GM18870 (cell line): ENCODE data around the gene SAMD4A.

Experiments used
- ATAC-seq: cut with Tn5 transposase; IDR thresholded peaks from one replicate; pipeline ENCODE4 v1.9.1; 2021; ENCODE audit warnings: moderate library complexity; ENCODE audit not compliant: unreplicated experiment

SAMD4A gene

DNA sequence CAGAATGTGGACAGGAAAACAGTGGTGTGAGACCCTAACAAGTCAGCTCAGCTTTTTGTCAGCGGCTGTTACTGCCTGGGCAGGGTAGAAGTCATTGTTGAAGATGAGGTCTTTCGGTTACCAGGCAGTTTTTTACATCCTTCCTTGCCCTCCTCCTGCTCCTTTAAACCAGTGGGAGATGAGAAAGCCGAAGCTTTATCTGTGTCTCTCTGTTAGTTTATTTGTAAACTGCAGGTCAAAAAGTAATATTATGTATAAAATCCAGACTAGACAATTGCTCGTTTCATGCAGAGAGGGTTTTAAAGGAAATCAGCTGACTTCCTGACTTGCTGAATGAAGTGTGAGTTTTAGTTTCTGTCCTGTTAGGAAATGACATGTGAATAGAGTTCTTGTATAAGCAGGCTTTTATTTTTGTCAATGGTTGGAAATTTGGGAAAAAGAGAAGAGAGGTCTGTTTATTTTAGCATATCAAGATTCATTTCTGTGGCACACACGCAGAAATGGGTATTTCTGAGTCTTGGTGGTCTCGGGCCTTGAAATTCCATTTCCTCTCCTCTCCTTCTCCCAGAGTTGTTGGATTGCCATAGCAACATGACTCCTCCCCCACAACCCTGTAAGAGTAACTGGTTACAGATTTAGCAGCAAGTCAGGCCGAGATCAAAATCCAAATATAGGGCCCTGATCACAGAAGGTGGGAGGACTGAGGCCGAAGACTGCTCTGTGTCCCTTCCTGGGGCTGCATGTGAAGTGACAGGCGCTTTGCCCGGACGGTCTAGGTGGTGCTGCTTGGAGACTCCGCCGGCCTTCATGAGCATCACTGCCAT, 60.8 kb downstream of the SAMD4A start:
- no peak for ATAC-seq

GRCh38 chr14:54629183-54629582, 62.3 kb downstream of the SAMD4A start:
- ATAC-seq, result no peak

DNA sequence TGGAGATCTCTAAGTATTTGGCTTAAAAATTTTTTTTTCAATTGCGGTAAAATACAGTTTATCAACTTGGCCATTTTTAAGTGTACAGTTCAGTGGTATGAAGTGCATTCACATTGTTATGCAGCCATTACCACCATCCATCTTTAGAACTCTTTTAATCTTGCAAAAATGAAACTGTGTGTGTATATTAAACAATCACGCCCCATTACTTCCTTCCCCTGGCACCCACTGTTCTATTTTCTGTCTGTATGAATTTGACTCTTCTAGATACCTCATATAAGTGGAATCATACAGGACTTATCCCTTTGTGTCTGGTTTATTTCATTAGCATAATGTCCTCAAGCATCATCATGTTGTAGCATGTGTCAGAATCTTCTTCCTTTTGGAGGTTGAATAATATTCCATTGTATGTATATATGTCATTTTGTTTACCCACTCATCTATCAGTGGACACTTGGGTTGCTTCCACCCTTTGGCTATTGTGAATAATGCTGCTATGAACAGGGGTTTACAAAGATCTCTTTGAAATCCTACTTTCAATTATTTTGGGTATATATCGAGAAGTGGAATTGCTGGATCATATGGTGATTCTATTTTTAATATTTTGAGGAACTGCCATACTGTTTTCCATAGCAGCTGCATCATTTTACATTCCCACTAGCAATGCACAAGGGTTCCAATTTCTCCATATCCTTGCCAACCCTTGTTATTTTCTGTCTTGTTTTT, 62.9 kb downstream of the SAMD4A start:
- no peak for ATAC-seq

GRCh38 chr14:54631016-54631415, 64.1 kb downstream of the SAMD4A start:
- ATAC-seq, result no peak

GRCh38 chr14:54632452-54632851, 65.5 kb downstream of the SAMD4A start:
- no peak for ATAC-seq

GRCh38 chr14:54633076-54633475, 66.1 kb downstream of the SAMD4A start:
- no peak for ATAC-seq

GRCh38 chr14:54637270-54638134, 70.6 kb downstream of the SAMD4A start:
- ATAC-seq, result no peak

DNA sequence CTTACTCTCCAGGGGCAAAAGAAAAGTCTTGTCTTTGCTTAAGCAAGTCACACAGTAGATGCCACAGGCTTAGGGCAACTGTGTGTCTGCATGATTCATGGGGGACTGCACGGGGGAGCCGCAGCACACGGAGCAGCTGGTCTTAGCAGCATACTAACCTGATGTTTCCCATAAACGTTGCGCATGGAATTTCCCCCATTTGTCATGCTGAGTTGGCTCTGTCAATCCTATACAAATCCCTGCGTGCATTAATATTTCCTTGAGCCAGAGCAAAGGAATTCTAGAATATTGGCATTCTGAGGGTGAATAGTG, 71.2 kb downstream of the SAMD4A start:
- ATAC-seq, result no peak

GRCh38 chr14:54639611-54640010, 72.7 kb downstream of the SAMD4A start:
- no peak for ATAC-seq

GRCh38 chr14:54640506-54640905, 73.6 kb downstream of the SAMD4A start:
- ATAC-seq, result no peak

- ATAC-seq, result no peak
Observed at GRCh38 chr14:54642121-54642520, 75.2 kb downstream of the SAMD4A start.

- no peak for ATAC-seq
Observed at GRCh38 chr14:54642801-54643695, 76.1 kb downstream of the SAMD4A start.

DNA sequence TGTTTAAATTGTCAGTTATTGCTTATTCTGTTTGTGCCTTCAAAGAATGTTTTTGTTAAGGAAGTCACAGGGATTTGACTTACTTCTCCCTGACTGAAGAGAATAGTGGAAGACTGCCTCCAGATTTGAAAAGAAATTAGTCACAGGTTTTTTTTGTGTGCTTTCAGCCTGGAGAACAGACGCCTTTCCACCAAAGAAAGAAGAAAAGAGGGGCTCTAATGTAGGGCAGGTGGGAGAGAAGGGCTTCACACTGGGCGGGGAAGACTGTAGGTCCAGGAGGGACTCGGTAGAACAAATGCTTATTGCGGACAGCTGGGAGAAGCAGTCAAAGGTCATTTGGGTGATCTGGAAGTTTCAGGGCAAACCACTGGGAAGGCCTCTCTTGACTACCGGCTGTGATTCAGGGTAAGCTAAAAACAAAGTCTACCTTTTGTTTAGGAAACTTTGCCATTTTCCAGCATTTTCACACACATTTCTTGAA, 76.8 kb downstream of the SAMD4A start:
- ATAC-seq, result no peak

DNA sequence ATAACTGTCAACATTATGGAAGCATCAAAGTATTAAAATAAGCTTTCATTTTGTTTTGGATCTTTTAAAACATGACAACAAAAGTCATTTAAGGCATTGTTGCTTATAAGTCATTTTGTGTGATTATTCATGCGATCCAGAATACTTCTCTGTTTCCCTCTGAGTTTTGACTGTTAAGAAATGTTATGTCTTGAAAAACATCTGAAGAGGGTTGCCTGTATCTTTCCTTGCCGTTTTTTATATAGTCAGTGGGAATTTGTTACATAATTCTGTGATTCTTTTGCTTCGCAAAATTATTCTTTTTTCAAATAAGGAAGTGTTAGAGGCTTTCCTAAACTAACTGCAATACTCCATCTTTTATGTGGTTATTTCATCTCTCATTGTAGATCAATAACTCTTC, 78.7 kb downstream of the SAMD4A start:
- no peak for ATAC-seq

DNA sequence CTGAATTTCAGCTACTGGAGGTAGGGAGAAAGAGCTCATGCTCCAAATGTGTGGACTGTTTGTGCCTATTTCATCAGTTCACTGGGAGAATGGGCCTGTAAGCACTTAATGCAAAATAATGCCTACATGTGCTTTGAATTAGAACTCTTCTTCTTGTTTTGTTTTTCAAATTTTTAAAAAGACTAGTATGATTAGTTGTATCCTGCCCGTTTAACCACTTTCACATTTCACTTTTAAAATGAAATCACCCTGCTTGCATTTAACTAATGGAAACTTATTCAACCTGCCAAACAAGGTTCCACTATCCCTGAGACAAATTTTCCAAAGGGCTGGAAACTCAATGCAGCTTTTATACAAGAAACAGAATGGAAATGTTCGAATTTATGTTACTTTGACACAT, 79.7 kb downstream of the SAMD4A start:
- ATAC-seq, result no peak

DNA sequence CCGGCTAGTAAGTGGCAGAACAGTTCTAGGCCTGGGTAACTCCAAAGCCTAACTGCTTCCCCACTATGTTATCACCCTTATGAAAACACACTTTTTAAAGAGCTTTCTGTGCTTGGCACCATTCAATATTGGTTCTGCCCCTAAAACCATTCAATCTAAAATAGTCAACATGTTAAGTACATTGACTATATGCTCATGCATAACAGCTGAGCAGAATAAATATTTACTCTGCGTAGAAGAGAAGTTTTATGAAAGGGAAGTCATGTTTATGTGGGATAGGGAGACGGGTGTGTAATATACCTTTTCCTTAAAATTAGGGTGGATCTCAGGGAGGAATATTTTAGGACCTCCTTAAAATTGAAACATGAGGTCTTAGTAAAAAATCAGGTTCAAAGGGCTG, 80.5 kb downstream of the SAMD4A start:
- ATAC-seq, result no peak

DNA sequence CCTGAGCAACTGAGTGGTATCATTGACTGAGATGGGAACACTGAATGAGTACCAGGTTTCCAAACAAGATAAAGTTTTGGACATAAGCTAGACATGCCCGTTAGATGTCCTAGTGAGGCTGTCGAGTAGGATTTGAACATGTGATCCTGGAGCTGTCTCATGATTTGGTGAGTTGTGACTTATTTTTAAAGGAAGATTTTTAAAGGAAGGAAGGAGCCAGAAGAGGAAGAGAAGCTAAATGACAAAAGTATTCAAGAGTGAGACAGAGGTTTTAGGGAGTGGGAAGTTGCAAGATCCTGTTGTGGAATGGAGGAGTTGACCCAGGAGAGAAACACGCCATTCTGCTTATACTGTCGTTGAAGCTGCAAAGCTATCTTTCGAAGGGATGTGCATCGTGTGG, 82.1 kb downstream of the SAMD4A start:
- ATAC-seq, result no peak

DNA sequence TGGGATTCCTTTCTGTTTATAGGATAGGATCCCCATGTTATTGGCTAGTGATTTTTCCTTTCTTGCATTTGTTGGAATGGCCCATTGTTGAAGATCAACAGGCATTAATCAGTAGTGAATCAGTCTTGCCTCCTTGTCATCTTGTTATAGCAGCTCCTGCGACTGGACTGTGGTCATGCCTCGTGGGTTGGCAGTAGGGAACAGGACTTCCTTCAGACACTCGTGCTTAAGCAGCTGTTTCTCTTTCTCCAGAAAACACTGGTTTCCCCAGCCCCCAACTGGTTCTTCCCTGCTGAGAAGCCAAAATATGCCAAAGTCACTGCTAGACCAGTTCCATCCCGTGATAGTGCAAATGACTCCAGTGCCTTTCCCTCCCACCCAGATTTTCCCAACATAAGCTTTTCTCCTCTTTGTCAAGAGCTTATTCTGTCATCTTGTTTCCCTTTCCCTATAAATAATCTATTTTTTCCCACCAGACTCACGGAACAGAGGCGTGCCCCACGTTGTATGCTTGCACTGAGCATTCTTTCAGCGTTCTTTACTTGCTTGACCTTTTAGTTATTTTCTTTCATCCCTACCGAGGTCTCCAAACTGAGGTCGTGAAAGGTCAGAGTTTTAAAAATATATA, 83.5 kb downstream of the SAMD4A start:
- ATAC-seq, result no peak

DNA sequence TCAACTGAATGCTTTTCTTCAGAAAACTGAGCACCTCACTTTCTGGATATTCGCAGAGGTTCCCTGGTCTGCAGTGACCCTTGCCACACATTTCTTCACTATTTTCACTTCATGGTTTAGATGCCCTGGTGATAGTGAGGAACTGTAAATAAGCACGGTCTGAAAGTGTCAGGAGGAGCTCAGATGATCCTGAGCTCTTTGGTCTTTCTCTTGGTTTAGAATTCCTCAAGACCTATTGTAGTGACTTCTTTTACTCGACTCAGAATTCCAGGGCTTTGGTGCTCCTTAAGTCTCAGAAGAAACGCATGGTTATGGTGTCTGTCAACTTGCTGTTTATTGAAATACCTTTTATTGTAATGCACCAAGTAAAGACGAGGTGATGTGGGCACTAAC, 84.0 kb downstream of the SAMD4A start:
- no peak for ATAC-seq

GRCh38 chr14:54651649-54652048, 84.7 kb downstream of the SAMD4A start:
- ATAC-seq, result no peak
